Tibial nerve (tissue), 4 donors: ENCODE results near the gene RNASE12.

ENCODE experiments used
- EP300 ChIP-seq, 2 donors: sonication (generic); formaldehyde crosslinking; IDR thresholded peaks; one replicate each; pipeline ENCODE4 v1.6.1; 2017; ENCODE audit warnings: antibody characterized with exemption in 2 of 2, mild to moderate bottlenecking in 1 of 2
- POLR2A ChIP-seq, 2 donors: fragments of 450-650 bp; IDR thresholded peaks; one replicate each; pipeline ENCODE4 v1.6.1; 2017; ENCODE audit warnings: antibody characterized with exemption in 2 of 2, mild to moderate bottlenecking in 2 of 2, moderate library complexity in 2 of 2
- TF ChIP-seq, protein P1 (sequence below), 5 experiments: fragments of 200-600 bp in 3 of 5; fragments of 450-650 bp in 2 of 5; sonication (generic) in 3 of 5; IDR thresholded peaks; one replicate each; pipeline ENCODE4 v1.5.1; 2016 to 2019; ENCODE audit warnings: antibody characterized with exemption in 5 of 5, mild to moderate bottlenecking in 3 of 5, moderate library complexity in 2 of 5

GRCh38 chr14:20630340-20631022, 39.3 kb upstream of the RNASE12 start:
- no peak for TF ChIP-seq POLR2A (IDR thresholded peaks at IDR 0.05)
- TF ChIP-seq, protein P1, sequence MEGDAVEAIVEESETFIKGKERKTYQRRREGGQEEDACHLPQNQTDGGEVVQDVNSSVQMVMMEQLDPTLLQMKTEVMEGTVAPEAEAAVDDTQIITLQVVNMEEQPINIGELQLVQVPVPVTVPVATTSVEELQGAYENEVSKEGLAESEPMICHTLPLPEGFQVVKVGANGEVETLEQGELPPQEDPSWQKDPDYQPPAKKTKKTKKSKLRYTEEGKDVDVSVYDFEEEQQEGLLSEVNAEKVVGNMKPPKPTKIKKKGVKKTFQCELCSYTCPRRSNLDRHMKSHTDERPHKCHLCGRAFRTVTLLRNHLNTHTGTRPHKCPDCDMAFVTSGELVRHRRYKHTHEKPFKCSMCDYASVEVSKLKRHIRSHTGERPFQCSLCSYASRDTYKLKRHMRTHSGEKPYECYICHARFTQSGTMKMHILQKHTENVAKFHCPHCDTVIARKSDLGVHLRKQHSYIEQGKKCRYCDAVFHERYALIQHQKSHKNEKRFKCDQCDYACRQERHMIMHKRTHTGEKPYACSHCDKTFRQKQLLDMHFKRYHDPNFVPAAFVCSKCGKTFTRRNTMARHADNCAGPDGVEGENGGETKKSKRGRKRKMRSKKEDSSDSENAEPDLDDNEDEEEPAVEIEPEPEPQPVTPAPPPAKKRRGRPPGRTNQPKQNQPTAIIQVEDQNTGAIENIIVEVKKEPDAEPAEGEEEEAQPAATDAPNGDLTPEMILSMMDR (IDR thresholded peaks at IDR 0.05) = no peak
- TF ChIP-seq EP300 (IDR thresholded peaks at IDR 0.05) = no peak
